ENCODE measurements around the gene HDLBP. TPM values are rescaled to one million over a fixed set of nuclear protein-coding genes. Genes with fewer than 3 reads are reported as not detected.
A peak's percentile ranks its signal among the peaks of the same experiment; 100 is the strongest.

HDLBP gene, protein sequence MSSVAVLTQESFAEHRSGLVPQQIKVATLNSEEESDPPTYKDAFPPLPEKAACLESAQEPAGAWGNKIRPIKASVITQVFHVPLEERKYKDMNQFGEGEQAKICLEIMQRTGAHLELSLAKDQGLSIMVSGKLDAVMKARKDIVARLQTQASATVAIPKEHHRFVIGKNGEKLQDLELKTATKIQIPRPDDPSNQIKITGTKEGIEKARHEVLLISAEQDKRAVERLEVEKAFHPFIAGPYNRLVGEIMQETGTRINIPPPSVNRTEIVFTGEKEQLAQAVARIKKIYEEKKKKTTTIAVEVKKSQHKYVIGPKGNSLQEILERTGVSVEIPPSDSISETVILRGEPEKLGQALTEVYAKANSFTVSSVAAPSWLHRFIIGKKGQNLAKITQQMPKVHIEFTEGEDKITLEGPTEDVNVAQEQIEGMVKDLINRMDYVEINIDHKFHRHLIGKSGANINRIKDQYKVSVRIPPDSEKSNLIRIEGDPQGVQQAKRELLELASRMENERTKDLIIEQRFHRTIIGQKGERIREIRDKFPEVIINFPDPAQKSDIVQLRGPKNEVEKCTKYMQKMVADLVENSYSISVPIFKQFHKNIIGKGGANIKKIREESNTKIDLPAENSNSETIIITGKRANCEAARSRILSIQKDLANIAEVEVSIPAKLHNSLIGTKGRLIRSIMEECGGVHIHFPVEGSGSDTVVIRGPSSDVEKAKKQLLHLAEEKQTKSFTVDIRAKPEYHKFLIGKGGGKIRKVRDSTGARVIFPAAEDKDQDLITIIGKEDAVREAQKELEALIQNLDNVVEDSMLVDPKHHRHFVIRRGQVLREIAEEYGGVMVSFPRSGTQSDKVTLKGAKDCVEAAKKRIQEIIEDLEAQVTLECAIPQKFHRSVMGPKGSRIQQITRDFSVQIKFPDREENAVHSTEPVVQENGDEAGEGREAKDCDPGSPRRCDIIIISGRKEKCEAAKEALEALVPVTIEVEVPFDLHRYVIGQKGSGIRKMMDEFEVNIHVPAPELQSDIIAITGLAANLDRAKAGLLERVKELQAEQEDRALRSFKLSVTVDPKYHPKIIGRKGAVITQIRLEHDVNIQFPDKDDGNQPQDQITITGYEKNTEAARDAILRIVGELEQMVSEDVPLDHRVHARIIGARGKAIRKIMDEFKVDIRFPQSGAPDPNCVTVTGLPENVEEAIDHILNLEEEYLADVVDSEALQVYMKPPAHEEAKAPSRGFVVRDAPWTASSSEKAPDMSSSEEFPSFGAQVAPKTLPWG (N-terminal part only)
- 138 TPM for polyA plus RNA-seq (2012; ENCODE audit: missing spikeins)

DNA sequence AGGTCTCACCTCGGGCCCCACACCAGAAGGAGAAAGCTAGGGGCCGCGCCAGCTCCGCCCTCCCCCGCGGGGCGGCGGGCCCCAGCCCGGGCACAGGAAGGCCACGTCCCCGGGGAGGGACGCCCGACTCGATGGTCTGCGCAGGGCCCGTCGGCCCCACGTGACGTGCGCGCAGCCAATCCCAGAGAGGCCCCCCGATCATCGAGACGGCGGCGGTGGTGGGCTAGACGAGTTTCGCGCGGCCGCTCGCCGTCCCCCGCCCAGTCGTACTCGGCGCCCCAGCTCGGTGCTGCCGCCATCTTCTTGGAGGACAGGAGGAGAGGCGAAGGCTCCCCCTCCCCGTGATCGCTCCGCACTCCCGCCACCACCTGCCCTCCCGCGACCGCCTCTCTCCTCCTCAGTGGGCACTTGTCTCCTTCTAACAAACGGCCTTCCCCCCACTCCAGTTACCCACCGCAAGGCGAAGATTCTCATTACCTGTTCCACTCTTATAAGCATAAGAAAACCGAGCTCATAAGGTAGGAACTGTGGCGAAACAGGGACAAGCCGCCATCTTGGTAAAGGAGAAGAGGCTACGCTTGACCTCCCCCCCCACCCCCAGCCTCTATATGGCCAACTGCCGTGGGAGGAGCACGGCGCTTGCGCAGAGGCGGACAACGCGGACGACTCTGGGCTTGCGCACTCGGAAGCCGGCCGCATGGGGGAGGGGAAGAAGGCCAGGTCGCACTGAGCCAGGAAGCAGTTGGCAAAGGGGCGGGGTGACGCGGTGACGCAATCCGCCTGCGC, at the start of gene HDLBP:
Gene HDLBP, minus strand, starts transcription at position 580 of the 786 bp plus-strand sequence. CDS start 48,803 bp downstream, outside the sequence.
- DNase-seq (ENCODE audit: insufficient read length) (peak; percentile 94), FAIRE-seq (peak; percentile 98)
- TF ChIP-seq POLR2AphosphoS5 (IDR thresholded peaks at IDR 0.05; ENCODE audit: low read depth, low read length) (0 out of 2 replicates have a peak, but pooled peaks have one; percentile 16), POLR2A (IDR thresholded peaks at IDR 0.05; ENCODE audit: low read depth, low read length) (peak; percentile 89), TAF1 (IDR thresholded peaks at IDR 0.05; ENCODE audit: borderline replicate concordance, low read depth, low read length) (peak; percentile 82)

DNA sequence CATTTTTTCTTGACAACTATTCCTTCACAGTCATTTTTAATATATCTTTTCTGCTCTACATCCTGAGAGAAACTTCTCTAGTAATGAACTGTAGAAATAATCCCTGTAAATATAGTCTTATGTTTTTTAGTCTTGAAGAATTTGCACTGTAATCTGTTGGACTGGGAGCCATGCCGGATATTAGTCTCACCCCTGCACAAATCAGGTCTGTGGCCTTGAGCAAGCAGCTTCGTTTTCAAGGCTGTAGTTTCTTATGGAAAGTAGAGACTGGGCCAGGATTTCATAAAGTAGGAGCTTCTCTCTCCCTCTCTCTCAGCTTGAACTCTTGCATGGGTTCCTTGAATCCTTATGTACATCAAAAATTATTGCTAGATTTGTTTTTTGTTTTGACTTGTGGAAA, 49.3 kb upstream of the HDLBP start:
- TF ChIP-seq TAF1 (IDR thresholded peaks at IDR 0.05; ENCODE audit: borderline replicate concordance, low read depth, low read length) (no peak), POLR2A (IDR thresholded peaks at IDR 0.05; ENCODE audit: low read depth, low read length) (no peak), POLR2AphosphoS5 (IDR thresholded peaks at IDR 0.05; ENCODE audit: low read depth, low read length) (no peak)
- DNase-seq (ENCODE audit: insufficient read length) (no peak), FAIRE-seq (no peak)

DNA sequence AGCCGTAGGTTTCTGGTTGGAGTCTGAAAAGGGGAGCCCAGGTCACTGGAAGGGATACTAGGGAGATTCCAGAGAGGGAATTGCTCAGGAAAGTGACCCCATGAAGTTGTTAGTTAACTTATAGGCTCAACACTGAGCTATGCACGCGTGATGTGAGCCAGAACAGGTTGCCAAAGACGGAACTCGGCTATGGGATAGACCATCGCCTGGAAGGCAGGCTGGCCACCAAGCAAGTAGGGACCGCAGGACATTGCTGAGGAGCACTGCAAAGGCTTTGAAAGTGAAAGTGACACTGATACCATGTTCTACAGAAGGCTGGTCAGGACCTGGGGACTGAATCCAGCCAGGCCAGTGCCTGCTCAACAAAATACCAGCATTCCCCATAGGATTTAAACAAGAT, 48.0 kb upstream of the HDLBP start:
- DNase-seq (ENCODE audit: insufficient read length) (no peak), FAIRE-seq (peak; percentile 79)
- TF ChIP-seq TAF1 (IDR thresholded peaks at IDR 0.05; ENCODE audit: borderline replicate concordance, low read depth, low read length) = no peak
- no peak for TF ChIP-seq POLR2A (IDR thresholded peaks at IDR 0.05; ENCODE audit: low read depth, low read length)
- no peak for TF ChIP-seq POLR2AphosphoS5 (IDR thresholded peaks at IDR 0.05; ENCODE audit: low read depth, low read length)

DNA sequence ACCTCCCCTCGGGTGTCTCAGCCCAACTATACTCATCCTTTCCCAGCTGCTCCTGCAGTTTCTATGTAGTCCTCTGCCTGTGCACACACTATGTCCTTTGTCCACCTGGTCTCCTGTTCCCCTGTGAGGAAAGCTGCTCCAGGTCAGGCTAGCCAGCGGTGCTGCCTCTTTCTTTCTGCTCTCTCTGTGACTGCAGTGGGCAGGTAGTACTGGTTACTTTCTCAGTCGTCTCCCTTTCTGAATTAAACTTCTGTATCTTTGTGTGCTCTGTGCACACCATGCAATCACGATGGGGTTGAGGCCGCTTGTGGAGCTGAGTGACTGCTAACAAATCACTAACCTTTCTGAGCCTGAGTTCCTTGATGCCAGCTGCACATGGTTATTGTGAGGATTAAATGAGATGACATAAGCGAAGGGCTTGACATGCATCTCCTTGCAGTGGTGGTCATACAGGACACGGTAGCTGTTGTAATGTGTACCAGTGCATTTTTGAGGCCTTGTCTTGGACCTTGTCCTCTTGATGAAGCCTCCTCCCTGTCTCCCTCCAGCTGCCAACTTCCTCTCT, 44.1 kb upstream of the HDLBP start:
- DNase-seq (ENCODE audit: insufficient read length) = no peak
- TF ChIP-seq POLR2AphosphoS5 (IDR thresholded peaks at IDR 0.05; ENCODE audit: low read depth, low read length) (no peak), TAF1 (IDR thresholded peaks at IDR 0.05; ENCODE audit: borderline replicate concordance, low read depth, low read length) (no peak), POLR2A (IDR thresholded peaks at IDR 0.05; ENCODE audit: low read depth, low read length) (no peak)
- FAIRE-seq = no peak

DNA sequence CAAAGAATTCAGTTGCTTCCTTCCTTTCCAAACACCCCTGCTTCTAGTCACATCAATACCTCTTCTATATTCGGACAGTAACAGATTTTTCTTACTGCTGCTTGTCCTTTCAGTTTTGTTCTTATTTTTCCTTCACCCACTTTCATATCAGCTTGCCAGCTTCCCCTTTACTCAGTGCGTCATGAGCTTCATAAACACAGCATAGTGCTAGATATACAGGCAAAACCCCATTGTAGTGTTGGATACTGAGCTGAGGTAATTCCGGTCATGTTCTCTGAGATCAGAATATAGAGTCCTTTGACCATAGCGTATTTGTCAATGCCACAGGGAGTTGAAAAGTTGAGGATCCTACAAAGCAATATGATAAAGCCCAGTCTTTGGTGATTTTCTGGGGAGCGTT, 43.0 kb upstream of the HDLBP start:
- peak; percentile 96 for FAIRE-seq
- DNase-seq (ENCODE audit: insufficient read length) = peak; percentile 32
- TF ChIP-seq POLR2AphosphoS5 (IDR thresholded peaks at IDR 0.05; ENCODE audit: low read depth, low read length) = no peak
- no peak for TF ChIP-seq POLR2A (IDR thresholded peaks at IDR 0.05; ENCODE audit: low read depth, low read length)
- no peak for TF ChIP-seq TAF1 (IDR thresholded peaks at IDR 0.05; ENCODE audit: borderline replicate concordance, low read depth, low read length)

DNA sequence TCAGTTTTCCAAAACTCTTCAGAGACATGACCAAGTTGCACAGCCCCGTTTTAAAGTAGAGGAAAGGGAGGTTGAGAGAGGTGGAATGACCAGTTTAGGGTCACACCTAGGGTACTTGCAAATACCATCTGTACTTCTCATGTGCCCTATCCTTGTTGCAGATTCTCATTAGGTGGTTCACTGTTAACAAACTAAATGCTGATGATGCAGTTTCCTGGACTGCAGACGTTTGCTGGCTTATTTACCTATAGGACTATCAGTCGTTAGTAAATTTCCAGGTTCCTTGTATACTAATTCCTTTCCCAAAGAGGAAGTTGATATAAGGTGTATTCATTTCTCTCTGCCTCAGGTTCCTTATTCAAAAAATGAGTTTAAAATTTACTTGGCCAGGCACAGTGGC, 42.1 kb upstream of the HDLBP start:
- no peak for TF ChIP-seq TAF1 (IDR thresholded peaks at IDR 0.05; ENCODE audit: borderline replicate concordance, low read depth, low read length)
- no peak for TF ChIP-seq POLR2A (IDR thresholded peaks at IDR 0.05; ENCODE audit: low read depth, low read length)
- TF ChIP-seq POLR2AphosphoS5 (IDR thresholded peaks at IDR 0.05; ENCODE audit: low read depth, low read length) = no peak
- FAIRE-seq = no peak
- DNase-seq (ENCODE audit: insufficient read length) = no peak

DNA sequence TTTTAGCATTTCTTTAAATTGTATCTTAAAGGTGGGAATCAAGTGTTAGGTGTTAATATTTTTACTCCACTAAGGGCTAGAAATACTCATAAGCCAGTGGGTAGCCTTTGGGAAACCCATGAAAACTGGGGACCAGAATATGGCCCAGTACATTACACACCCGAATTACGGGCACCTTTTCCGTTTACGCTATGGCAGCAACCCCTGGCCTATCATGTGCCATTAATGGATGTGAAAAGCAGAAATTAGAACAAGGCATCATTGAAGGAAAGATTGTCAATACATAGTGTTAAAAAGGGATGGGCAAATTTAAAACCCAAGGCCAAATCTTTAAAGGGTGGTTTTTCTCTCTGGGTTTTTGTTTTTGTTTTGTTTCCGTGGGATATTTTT, 41.4 kb upstream of the HDLBP start:
- DNase-seq (ENCODE audit: insufficient read length) = no peak
- FAIRE-seq = peak; percentile 46
- TF ChIP-seq TAF1 (IDR thresholded peaks at IDR 0.05; ENCODE audit: borderline replicate concordance, low read depth, low read length) (no peak), POLR2AphosphoS5 (IDR thresholded peaks at IDR 0.05; ENCODE audit: low read depth, low read length) (no peak), POLR2A (IDR thresholded peaks at IDR 0.05; ENCODE audit: low read depth, low read length) (no peak)

DNA sequence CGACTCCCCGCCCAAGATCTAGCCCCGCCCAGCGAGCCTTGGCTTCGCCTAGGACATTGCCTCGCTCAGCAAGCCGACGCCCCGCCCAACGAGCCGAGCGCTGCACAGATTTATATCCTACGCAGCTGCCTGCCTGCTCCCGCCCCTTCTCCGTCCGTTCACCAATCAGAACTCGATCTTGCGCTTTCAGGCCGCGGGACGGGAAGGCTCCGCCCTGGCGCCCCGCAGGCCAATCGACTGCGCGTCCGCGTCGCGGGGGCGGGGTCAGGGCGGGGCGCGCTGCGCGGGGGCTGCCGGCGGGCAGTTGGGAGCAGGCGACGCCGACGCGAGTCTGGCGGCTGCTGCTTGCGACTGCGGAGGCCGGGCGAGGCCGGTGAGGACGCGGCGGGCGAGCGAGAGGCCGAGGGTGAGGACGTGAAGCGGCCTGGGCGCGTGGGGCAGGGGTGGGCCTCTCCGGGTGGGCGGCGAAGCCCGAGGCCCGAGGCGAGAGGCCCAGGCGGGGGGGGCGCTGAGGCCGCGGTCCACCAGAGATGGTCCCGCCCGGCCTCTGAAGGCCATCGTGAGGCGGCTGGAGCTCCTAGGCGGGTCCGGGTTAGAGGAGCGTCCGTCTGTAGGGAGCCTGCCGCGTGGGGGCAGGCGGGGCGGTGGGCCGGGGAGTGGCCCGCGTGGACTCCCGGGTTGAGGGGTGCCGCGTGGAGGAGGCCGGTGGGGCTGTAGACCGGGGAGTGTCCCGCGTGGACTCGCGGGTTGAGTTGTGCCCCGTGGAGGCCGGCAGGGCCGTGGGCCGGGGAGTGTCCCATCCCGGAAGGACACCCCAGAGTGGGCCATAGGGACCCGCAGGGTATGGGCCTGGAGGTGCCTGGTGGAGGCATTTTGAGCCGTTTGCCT, 40.8 kb upstream of the HDLBP start, which contains the start of gene FARP2:
Gene FARP2, plus strand, starts transcription at position 303 of the 888 bp plus-strand sequence. CDS start 16,823 bp downstream, outside the sequence.
- TF ChIP-seq POLR2A (IDR thresholded peaks at IDR 0.05; ENCODE audit: low read depth, low read length) = peak; percentile 95
- peak; percentile 85 for TF ChIP-seq POLR2AphosphoS5 (IDR thresholded peaks at IDR 0.05; ENCODE audit: low read depth, low read length)
- TF ChIP-seq TAF1 (IDR thresholded peaks at IDR 0.05; ENCODE audit: borderline replicate concordance, low read depth, low read length) = peak; percentile 97
- DNase-seq (ENCODE audit: insufficient read length) (peak; percentile 66), FAIRE-seq (peak; percentile 92)

All from GM12892 (cell line).